ENCODE results near the gene SFMBT2.

DNA sequence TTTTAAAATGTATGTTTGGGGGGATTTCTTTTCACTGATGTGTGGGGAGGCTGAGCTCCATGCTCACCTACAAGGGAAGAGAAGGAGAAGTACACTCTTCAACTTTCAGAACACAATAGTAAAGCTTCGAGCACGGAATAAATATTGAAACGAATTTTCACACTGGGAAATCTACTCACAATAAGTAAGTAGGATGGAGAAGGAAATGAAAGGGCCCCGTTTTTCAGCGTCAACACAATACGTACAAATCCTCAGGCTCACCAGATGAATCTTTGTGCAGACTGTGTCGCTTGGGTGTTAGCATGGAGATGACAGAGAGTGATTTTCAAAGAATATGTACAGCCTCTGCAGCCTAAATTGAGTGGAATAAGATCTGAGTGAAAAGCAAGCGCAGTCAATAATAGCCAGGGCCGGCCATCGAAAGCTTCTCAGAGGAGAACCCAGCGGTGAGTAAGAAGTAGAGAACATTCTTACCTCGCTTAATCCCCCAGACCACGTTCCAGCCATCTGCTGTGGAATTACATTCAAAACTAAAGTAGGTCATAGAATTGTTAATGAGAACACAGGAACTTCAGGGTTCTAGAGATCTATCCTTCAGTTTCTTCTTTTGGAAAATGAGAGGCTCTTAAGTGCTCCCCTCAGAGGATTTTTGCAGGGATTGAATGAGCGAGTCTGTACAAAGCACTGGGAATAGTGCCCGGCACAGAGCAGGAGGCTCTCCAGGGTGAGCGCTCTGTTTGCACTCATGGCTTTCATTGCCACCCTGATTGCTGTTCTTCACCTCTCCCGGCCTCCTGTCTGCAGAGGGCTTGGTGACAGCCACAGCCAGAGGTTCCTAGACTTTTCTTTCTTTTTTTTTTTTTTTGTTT lies 292.8 kb downstream of the SFMBT2 start:
- TF ChIP-seq POLR2AphosphoS5 (IDR thresholded peaks at IDR 0.05; ENCODE audit: low read depth, low read length) (no peak), POLR2A (IDR thresholded peaks at IDR 0.05; ENCODE audit: low read depth, low read length) (no peak), TAF1 (IDR thresholded peaks at IDR 0.05; ENCODE audit: borderline replicate concordance, low read depth, low read length) (no peak)

All from GM12892 (cell line).